ENCODE results near the gene KRTAP5-8. TPM values are rescaled to one million over a fixed set of nuclear protein-coding genes. Genes with fewer than 3 reads are reported as not detected.

KRTAP5-8 gene
- total RNA-seq, 1 experiment from 2014 or later, result not detected

Other genes starting within 250 kb of the KRTAP5-8 start
- gene DHCR7, start 89.6 kb upstream of the KRTAP5-8 start, total RNA-seq (2022), result 344 and 371 TPM in 2 replicates
- gene NADSYN1, start 84.8 kb upstream of the KRTAP5-8 start, total RNA-seq (2022), result 91.3 and 101 TPM in 2 replicates
- gene KRTAP5-7, start 10.8 kb upstream of the KRTAP5-8 start, total RNA-seq (2022), result not detected in 2 replicates
- gene KRTAP5-9, start 10.4 kb downstream of the KRTAP5-8 start, total RNA-seq (2022), result not detected in 2 replicates
- not detected in 2 replicates for gene KRTAP5-10, start 27.5 kb downstream of the KRTAP5-8 start, total RNA-seq (2022)
- not detected in 2 replicates for gene KRTAP5-11, start 44.9 kb downstream of the KRTAP5-8 start, total RNA-seq (2022)